HEK293 (cell line): ENCODE results near the gene CXCR4.

Source experiments
- CTCF ChIP-seq: fragments of 450-650 bp; formaldehyde crosslinking; IDR thresholded peaks from 2 replicates; pipeline ENCODE4 v1.5.1; 2016; ENCODE audit warnings: missing biosample characterization, missing genetic modification characterization
- ELK4 ChIP-seq: IDR thresholded peaks from 2 replicates; pipeline ENCODE4 v1.6.1; 2011; ENCODE audit warnings: mild to moderate bottlenecking, low read depth, low read length, borderline replicate concordance

- TF ChIP-seq ELK4 (no peak), CTCF (tag by site-specific recombination) (no peak)
Observed at GRCh38 chr2:136067897-136068580, 49.9 kb downstream of the CXCR4 start.
